ENCODE data around the gene FAM131A.

Gene FAM131A

DNA sequence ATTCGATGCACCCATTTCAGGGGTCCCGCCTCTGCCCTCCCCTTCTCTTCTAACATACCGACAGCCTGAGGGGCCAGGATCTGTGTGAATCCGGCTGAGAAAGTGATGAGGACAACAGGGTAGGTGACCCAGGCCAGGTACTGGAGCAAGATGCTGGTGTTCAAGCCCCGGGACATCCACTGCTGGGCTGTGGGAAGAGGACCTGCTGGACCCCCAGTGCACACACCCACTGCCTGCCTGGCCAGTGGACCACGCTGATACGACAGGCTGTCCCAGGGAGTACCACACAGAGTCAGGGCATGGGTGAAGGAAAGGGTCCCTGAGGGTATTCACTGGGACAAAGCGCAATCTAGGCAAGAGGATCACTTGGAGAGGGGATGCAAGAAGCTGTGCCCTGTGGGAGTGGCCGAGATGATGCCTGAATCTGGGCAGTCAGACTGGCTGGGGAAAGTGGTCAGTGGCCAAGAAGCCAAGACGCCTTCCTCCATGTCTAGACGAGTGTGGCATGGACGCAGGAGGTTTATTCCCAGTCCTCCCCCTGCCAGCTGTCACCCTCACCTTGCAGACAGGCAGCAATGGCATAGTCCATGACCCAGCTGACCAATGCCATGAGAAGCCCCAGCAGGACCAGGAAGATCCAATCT is 20.8 kb downstream of the FAM131A start:
- DNase-seq (ENCODE audit: low spot score), result no peak

DNA sequence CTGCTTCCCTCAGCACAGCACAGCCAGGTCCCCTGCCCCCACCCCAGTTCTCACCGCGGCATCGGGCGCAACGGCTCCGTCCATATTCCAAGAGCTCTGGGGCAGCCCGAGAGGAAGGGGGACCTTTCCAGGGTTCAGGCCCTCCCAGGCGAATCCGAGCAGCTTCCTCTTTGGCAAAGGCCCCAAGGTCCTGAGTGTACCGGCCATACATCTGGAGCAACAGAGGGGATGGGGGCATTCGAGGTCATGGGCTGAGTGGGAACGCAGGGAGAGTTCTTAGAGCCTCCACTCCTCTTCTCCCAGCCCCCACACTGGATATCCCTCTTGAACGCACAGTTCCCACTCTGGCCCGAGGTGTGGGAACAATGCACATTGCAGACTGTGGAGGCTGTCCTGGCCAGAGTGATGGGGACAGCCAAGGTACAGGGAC is 21.5 kb downstream of the FAM131A start:
- no peak for DNase-seq (ENCODE audit: low spot score)

DNA sequence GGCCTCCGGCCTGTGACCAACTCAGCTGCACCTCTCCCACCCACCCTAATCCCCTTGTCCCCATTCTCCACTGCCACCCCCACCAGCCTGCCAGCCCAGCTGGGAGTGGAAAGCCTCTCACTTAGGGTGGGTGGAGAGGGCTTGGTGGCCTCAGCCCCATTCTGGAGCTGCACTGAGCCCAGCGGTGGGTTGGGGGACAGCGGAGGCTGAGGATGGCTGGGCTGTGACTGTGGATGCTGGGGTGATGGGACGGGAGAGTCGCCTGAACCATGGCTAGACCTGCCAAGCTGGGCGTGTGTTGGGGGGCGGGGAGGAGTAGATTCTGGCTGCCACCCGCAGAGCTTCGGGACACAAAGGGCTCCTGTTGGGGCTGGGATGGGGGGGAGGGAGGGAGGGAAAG is 22.2 kb downstream of the FAM131A start:
- no peak for DNase-seq (ENCODE audit: low spot score)

GRCh38 chr3:184360070-184360928 is 22.9 kb downstream of the FAM131A start:
- DNase-seq (ENCODE audit: low spot score), result no peak

DNA sequence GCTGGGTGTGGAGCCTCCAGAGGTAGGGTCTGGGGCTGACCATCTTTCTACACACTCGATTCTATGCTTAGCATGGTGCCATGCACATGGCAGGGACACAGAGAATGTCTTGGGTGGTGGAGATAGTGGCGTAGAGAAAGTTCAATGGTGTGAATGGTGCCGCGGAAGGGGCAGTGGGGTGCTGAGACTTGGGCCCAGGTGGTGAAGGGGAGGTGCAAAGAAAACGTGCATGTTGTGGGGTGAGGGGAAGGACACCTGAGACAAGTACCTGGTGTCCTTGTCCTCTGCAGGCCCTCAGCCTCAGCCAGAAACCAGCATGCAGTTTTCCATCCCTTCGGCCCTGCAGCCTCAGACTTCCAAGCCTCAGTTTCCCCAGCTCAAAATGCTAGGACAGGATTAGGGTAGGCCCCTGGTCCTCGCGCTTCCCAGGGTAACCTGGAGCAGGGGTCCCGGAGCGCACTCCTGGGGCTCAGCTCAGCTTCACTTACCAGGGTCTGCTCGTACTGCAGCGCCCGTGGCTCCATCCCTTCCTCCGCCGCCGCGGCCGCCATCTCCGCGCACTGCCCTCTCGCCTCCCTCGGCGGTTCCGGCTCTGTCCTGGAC is 23.6 kb downstream of the FAM131A start:
- DNase-seq (ENCODE audit: low spot score), result no peak

- peak; percentile 82 for DNase-seq (ENCODE audit: low spot score)
Measured at GRCh38 chr3:184361532-184361931, 24.1 kb downstream of the FAM131A start, which contains the start of the genes CLCN2 and POLR2H. TSS of gene CLCN2 (minus strand) at chr3:184361605. CDS start at chr3:184361479, 126 bp downstream. TSS of gene POLR2H (plus strand) at chr3:184361710. CDS start at chr3:184363493, 1,783 bp downstream.

DNA sequence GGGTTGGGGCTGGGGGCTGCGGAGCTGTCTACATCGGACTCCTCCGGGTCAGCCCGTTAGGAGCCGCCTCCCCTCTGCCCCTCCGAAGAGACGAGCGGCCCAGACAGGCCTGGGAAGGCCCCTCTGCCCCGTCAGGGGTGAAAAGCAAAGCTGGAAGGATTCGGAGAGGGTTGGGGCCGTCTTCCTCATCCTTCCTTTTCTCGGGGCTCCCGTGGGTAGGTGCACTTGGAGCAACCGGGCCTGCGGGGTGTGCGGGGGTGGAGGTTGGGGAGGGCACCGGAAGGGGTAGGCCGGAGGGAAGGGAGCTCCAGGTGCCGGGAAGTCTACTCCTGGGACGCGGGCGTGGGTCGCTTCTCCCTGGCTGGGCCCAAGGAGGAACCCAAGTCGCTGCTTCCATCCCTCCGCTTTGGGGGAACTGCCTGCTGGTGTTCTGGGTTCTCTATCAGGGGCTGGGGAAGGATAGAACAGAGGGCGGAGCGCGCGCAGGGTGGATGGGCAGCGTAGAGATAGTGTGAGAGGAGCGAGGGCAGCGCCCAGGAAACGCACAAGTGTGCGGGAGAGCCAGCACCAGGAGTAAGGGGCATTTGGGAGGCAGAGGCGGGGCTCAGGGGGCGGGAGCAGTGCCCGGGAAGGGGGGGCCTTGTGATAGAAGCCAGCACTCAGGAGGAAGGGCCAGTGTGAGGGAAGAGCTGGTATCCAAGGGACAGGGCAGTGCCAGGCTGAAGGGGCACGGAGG is 24.7 kb downstream of the FAM131A start:
- peak; percentile 43 for DNase-seq (ENCODE audit: low spot score)

- peak; percentile 97 for DNase-seq (ENCODE audit: low spot score)
Measured at GRCh38 chr3:184362668-184363546, 25.5 kb downstream of the FAM131A start.

DNA sequence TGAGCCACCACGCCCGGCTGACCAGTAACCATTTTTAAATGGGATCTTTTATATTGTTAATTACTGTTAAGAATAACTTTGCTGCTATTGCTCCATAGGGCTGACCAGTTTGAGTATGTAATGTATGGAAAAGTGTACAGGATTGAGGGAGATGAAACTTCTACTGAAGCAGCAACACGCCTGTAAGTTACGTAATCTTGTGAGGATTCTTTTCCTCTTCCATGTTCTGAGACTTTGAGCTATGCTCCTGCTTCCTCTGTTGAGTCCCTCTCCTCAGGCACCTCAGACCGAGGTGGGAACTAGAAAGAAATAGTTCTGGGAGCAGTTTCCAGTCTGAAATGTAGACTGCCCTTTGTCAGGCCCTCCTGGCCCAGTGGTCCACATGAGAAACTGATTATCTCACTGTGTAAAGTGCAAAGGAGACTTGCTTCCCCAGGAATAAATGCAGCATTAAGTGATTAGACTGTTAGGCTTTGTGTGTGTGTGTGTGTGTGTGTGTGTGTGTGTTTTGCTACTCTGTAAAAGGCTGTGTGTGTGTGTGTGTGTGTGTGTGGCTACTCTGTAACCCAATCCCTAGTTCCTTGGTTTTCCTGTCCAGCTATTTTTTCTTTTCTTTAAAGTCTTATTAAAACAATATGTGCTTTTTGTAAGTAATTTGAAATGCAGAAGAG is 29.4 kb downstream of the FAM131A start:
- DNase-seq (ENCODE audit: low spot score), result no peak

- no peak for DNase-seq (ENCODE audit: low spot score)
Measured at GRCh38 chr3:184368116-184368515, 30.7 kb downstream of the FAM131A start.

DNA sequence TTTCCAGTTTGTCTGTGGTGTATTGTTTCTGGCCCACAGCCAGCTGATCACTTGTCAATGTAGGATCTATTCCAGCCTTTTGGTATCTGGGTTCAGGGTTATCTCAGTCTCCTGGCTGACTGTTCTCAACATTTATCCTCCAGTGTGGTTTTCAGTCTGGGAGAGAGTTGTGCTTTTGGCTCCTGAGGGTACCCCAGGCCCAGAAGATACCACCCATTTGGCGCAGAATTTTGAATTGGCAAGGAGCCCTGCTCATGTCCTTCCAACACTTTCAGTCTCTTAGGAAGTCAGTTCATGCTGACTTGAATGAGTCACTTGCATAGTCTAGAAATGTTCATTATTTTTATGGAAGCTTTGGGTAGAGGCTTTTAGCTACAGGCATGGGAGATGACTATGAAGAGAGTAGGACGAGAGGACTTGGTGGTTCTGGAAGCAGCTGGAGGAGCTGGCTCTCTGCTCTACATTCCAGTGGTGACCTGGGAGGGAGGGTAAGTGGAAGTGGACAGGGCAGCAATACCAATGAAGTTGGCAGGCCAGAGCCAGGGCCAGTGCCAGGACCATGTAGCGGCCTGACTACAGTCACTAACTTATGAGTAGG is 31.3 kb downstream of the FAM131A start:
- peak; percentile 71 for DNase-seq (ENCODE audit: low spot score)

DNA sequence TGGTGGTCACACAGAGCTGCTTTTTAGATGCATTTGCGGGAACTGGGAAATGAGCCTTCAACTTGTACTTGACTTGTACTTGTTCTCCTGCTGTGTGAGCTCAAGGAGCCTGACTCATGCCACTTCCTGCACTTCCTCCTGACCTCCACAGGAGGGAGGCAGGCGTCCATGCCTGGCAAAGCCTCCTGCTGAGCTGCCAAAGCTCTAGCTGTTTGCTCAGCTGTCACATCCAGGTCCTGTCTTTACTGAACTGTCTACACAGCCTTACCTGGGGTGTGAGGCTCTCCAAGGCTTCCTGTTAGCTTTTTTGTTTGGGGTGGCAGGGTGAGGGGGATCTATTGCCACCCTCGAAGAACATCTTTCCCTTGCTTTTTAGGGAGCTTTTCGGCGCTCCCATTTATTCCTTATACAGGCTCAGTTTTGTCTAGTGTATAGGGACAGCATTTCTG is 34.2 kb downstream of the FAM131A start:
- DNase-seq (ENCODE audit: low spot score), result peak; percentile 90

GRCh38 chr3:184372296-184372821 is 35.0 kb downstream of the FAM131A start:
- DNase-seq (ENCODE audit: low spot score), result no peak

GRCh38 chr3:184372911-184373310 is 35.5 kb downstream of the FAM131A start:
- no peak for DNase-seq (ENCODE audit: low spot score)

GRCh38 chr3:184373422-184373821 is 36.0 kb downstream of the FAM131A start:
- peak; percentile 91 for DNase-seq (ENCODE audit: low spot score)

GRCh38 chr3:184375747-184376461 is 38.5 kb downstream of the FAM131A start:
- DNase-seq (ENCODE audit: low spot score), result no peak

- no peak for DNase-seq (ENCODE audit: low spot score)
Measured at GRCh38 chr3:184377374-184377773, 40.0 kb downstream of the FAM131A start.

GRCh38 chr3:184377882-184378445 is 40.6 kb downstream of the FAM131A start, which contains the start of gene THPO:
TSS of gene THPO (minus strand) at chr3:184378207. CDS start at chr3:184376259, 1,948 bp downstream.
- no peak for DNase-seq (ENCODE audit: low spot score)
